Inferior parietal cortex (tissue), 1 donor: ENCODE measurements around the gene ACAD9.
"Not testable (repeated sequence)": the region's sequence is repeated elsewhere in the genome, so short reads cannot be mapped to it uniquely, and the experiment has no call there.

Experiments
- DNase-seq: peaks from one replicate; pipeline ENCODE4 v3.0.0-alpha.2; 2016; ENCODE audit errors: extremely low spot score

ACAD9 gene

DNA sequence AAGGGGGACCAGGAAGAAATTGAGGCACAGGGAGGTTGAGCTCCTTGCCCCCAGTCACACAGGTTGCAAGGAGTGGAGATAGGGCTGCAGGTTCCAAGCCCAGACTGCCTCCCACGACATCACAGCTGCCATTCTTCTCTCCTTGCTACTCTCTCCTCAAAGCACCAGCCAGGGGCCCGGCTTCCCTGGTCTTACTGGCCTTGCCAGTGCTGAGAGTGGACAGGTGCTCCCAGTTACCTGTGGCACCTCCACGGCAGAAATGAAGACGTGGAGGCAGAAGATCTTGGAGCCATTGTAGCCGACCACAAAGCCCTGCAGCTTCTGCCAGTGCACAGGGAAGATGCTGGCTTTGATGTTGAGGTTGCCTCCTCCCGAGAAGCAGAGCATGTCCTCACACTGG lies 17.9 kb upstream of the ACAD9 start:
- no peak for DNase-seq

DNA sequence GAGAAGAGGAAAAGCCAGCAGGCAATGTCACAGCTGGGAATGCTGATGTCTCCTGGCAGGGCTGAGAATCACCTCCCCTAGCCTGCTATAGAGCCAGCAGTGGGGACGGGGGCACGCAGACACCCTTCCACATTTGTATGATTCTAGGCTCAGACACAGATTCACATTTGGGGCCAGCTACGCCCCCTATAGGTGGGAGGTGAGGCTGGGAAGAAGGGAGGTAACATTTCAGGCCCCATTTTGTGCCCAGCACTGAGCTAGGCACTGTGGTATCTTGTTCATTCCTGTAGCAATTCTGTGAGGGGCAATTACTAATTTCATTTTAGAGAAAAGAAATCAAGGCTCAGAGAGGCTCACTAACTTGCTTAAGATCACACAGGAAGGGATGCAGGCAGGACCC lies 15.9 kb upstream of the ACAD9 start:
- DNase-seq: no peak

DNA sequence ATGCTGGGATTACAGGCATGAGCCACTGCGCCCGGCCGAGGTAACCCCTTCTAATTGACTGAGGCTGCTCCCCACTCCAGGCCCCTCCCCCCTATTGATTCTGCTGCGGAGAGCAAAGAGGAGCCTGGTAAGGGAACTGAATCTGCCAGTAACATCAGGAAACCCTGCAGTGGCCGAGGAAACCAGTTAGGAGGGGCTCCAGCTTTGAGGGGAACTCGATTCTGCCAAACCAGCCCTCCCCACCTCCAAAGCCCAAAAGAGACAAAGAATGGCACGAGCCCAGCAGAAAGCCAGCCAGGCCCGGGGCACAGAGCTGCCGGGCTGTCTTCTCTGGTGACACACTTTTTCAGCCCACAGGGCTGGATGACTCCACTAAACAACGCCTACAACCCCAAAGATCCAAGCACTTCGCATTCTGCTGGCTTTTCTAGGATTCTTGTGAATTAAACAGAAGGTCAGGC lies 15.0 kb upstream of the ACAD9 start:
- DNase-seq: peak; percentile 55

DNA sequence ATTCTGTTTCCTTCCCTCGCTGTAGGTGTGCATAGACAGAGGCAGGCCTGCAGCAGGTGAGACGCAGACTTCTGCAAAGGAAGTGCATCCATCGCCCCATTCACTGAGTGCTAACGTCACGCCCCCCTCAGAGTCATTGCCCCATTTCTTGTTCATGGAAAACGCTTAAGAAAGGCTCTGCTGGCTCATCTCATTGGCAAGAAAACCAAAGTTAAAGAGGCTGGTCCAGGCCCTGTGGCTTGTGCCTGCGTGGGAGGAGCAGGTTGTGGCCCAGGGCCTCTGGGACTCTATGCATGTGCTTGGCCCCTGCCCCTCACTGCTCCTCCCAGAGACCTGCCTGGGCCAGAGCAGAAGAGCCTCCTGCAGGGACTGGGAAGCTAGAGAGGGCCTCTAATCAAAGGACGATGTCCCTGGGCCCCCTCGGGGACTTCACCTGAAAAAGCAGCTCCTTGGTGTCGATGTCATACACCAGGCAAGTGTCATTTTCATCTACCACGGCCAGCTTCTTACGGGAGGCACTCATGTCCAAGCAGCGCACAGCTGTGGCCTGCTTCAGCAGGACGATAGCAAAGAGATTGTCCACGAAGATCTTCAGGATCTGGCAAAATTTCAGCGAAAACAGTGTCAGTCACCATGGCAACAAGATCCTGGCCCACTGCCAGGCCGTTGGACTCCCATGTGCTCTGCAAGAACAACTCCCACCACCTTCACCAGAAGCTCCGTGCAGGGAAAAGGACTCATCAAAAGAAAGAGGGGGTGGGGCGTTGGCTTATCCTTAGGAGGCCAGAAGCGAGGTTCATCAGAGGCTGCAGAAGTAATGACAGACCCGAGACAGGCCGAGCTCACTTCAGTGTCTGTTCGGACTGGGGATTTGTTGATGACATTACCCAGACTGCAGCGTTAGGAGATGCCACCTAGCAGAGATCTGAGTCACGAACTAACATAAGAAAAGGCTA lies 14.3 kb upstream of the ACAD9 start:
- DNase-seq: peak; percentile 44

DNA sequence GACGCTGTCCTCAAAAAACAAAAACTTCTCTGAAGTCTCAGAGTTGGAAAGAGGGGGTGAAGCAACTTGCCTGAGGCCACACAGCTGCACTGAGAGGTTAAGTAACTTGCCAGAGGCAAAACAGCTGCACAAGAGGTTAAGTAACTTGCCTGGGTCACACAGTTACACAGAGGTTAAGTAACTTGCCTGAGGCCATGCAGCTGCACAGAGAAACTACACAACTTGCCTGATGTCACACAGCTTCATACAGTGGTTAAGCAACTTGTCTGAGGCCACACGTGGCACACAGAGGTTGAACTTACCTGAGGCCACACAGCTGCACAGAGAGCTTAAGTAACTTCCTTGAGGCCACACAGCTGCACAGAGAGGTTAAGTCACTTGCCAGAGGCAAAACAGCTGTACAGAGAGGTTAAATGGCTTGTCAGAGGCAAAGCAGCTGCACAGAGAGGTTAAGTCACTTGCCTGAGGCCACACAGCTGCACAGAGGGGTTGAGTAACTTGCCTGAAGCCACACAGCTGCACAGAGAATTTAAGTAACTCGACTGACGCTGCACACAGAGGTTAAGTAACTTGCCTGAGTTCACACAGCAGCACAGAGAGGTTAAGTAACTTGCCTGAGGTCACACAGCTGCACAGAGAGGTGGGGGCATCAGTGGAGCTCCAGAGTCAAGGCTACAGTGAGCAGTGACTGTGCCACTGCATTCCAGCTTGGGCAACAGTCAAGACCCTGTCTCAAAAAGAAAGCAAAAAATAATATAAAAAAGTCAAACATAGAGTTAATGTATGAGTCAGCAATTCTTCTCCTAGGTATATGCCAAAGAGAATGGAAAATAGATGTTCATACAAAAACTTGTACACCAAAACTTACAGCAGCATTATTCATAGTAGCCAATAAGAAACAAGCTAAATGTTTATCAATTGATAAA lies 12.0 kb upstream of the ACAD9 start:
- no peak for DNase-seq

DNA sequence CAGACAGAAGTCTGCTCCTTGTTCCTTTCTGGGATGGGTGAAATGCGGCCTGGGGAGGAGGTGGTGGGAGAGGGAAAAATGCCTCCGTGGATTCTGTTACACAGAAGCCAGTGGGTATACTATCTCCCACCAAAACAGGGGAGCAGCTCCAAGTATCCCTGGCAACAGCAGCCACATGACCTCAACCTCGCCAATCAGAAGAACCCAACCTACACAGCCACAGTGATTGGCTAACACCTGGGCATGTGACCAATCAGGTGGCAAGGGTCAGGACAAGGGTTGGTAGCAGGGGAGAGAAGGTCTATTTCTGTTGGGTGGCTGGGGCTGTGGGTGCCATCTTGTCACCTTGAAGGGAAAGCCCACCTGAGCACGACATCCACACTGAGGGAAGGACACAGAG lies 9.1 kb upstream of the ACAD9 start:
- DNase-seq: no peak

DNA sequence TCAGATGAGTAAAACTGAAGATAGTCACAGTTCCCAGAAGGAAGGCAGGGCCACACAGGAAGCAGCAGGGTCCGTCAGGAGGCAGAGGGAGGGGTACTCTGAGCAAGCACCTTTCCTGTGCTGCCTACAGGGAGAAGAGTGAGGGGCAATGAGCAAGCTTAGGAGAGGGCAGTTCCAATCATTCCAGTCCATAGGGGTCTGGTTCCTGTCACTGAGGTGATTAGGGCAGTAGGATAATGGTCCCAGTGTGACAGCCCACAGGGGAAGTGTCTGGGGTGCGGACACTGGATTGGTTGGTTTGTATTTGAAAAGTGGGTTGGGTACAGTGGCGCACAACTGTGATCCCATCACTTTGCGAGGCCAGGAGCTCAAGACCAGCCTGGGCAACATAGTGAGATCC lies 7.1 kb upstream of the ACAD9 start:
- no peak for DNase-seq

DNA sequence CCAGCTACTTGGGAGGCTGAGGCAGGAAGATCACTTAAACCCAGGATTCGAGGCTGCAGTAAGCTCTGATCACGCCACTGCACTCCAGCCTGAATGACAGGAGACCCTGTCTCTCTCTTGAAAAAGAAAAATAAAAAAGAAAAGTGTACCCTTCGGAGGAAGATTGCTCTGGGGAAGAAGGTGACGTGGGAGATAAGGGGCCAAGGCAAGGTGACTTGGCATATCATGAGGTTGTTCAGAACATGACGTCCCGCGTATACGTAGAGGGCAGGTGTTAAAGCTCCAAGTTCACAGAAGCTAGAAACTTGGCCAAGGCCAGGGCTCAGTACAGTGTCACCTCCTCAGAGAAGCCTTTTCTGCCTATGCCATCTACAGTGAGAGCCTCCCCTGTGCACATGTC lies 6.7 kb upstream of the ACAD9 start:
- no peak for DNase-seq

DNA sequence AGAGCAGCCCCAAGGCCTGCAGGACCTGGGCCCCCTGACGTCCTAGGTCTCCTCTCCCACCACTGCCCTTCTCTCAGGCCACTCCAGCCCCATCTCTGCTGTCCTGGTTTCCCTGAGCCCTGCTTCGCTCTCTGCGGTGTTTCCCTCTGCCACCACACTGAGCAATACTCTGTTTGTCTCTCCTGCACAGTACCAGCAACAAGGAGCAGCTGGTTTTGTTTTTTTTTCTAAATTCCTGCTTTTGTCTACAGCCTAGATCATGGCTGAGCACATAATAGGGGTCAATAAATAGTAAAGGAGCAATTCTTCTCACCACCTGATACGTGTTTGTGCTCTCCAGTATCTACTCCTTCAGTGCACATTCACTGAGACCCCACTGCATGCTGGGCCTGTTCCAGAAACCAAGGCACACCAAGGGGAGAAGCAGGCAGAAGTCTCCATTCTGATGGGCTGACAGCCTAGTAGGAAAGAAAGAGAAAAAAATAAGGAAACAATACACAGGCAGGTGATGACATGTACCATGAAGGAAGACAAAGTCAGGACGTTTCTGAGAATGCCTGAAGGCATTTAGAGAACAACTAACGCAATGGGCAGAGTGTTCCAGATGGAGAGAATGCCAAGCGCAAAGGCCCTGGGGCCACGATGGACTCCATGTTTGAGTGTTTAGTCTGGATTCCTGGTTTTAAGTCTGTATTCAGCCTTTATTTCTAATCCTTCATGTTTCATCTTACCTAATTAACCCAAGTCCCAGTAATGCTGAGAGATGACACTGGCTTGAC lies 6.0 kb upstream of the ACAD9 start:
- DNase-seq: no peak

DNA sequence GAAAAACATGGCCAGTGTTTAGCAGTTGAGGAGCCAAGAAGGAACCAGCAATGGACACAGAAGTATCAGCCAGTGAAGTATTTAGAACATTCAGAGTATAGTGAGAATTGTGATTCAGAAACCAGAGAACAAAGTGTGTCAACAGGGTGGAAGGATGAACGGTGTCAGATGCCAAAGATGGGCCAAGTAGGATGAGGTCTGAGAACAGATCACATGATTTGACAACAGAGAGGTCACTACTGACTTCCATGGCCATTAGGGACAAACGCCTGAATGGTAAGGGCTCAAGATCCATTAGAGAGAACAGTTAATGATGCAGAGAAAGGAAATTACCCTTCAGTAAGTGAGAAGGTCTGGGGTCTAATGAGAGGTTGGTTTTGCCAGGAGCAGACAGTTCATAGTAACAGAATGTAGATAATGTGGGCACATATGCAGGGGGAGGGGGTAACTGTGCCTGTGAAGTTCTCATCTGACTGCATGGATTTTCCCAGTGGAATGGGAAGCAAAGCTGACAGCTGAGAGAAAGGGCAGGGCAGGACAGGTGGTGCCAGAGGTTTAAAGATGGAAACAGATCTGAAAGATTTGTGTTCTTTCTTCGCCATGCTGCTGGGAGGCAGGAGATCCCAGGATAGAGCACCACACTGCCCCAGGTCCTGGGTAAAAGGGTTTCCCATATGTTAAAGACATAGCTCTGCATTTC lies 4.8 kb upstream of the ACAD9 start:
- DNase-seq: no peak

DNA sequence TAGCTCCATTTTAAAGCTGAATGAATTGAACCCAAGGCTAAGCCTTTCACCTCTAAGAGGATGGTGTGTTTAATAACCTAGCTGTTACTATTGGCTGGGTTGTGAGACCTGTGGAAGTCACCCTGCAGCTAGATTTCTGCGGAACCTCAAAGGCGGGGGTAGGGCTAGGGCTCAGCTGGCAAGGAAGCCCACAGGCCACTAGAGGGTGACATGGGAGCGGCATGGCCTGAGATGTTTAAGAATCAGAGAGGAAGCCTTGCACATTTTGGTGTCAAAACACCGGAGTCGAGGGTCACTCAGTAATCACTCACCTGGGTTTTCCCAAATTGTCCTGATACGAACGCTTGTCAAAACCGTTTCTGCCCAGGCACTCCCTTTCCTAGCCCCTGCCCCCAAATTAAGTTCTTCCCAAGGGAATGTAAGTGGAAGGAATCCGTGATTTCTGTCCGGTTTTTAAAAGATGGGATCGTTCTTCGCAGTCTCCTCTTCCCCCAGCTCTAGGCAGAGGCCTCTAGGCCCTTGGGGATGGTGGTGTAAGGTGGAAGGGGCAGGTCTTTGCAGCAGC lies 3.8 kb upstream of the ACAD9 start:
- peak; percentile 12 for DNase-seq

DNA sequence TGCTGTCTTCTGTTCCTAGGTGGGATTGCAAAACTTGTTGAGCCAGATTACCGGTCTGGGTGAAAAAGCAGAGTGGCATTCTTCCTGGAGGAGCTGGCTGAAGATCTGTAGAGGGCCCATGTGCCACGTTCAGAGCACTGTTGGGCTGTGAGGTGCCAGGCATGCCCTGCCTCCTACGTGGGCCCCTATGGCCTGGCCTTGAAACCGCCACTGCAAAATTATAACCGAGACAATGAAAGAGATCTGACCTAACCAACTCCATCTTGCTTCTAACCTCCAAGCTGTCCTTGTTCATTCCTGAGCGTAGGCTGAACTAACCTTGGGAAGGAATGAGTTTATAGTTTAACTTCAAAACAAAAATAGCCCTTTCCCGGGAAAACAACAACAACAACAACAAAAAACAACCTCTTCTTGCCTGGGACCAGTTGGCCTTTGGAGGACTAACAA lies 1.4 kb upstream of the ACAD9 start:
- no peak for DNase-seq

DNA sequence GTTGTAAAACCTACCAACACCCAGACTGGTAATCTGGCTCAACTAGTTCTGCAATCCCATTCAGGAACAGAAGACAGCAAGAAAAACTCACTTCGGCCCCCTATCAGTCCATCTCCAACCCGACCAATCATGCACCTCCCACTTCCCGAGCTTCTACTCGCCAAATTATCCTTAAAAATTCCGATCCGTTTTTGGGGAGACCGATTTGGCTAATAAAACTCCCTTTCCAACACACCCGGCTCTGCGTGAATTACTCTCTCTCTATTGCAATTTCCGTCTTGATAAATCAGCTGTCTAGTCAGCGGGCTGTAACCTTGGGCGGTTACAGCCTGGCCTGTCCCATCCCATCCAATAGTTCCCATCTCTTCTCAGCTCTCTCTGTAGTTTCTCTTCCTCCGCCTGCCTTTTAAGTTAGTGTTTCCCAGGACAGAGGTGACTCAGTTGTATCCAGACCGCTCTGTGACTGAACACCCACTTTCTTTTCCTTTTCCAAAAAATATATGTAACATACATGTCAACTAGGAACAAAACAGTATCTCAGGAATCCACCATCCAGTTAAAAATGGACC lies 780 bp upstream of the ACAD9 start:
- DNase-seq: no peak

DNA sequence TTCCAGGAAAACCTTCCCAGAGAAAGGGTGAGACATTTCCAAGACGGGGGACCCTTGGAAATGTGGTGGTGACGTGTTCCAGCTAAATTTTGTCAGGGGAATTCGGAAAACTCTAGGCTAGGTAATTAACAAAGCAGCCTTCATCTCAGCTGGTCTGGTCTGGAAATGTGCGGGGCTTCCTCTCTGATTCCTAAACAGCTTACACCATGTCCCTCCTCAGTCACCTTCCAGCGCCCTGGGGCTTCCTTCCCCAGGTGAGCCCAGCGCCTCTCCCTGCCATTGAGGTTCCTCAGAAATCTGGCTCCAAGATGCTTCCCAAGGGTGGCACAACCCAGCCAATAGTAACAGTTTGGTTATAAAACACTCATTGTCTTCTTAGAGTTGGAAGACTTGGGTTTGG lies 571 bp downstream of the ACAD9 start:
- no peak for DNase-seq

DNA sequence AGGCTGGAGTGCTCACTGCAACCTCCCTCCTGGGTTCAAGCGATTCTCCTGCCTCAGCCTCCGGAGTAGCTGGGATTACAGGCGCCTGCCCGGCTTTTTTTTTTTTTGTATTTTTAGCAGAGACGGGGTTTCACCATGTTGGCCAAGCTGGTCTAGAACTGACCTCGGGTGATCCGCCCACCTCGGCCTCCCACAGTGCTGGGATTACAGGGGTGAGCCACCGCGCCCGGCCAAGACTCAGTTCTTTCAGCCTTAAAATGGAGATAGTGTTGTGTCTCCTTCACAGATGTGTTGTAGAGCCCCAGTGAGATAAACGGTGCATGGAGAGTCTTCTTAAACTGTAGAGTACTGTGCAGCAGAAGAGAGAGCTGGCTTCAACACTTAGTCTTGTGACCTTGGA lies 1.0 kb downstream of the ACAD9 start:
- DNase-seq: not testable (repeated sequence)

DNA sequence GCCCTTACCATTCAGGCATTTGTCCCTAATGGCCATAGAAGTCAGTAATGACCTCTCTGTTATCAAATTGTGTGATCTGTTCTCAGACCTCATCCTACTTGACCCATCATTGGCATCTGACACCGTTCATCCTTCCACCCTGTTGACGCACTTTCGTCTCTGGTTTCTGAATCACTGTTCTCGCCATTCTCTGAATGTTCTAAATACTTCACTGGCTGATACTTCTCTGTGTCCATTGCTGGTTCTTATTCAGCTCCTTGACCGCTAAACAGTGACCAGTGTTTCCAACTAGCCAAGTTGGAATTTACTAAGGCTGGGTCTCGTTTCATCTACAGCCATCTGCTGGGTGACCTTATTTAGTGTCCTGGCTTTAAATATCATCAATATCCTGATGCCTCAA lies 2.2 kb downstream of the ACAD9 start:
- DNase-seq: no peak

DNA sequence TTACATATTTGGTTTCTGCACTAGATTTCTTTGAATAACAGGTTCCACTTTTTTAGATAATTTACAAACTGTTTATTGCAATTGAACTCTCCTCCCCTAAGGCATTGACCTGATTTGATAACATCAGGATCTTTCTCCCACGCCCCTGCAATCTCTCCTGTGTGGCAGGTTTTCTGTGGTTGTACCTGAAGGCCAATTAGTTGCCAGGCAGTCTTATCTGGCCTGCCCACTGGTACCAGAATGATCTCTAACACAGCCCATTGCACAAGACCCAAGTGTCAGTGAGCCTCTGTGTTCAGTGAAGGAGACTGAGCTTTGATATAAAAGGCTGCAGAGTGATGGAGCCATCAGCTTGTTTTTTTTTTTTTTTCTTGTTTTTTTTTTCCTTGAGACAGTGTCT lies 3.3 kb downstream of the ACAD9 start:
- no peak for DNase-seq

DNA sequence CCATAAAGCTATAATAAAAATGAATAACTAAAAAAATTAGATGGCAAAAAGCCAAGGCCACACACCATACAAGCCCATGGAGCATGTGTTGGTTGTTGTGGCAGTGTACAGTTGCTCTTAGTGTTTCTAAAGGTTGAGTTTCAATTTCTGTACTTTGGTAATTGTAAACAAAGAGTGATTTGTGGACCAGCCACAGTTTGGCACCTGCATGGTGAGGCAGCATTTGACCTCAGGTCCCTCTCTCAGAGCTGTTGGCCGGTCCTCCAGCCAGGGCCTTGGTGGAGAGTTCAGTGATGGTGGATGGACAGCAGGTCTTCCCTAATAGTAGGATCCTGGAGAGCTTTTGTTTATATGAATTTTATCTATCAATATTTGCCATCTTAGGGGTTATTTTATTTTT lies 5.6 kb downstream of the ACAD9 start:
- DNase-seq: no peak

DNA sequence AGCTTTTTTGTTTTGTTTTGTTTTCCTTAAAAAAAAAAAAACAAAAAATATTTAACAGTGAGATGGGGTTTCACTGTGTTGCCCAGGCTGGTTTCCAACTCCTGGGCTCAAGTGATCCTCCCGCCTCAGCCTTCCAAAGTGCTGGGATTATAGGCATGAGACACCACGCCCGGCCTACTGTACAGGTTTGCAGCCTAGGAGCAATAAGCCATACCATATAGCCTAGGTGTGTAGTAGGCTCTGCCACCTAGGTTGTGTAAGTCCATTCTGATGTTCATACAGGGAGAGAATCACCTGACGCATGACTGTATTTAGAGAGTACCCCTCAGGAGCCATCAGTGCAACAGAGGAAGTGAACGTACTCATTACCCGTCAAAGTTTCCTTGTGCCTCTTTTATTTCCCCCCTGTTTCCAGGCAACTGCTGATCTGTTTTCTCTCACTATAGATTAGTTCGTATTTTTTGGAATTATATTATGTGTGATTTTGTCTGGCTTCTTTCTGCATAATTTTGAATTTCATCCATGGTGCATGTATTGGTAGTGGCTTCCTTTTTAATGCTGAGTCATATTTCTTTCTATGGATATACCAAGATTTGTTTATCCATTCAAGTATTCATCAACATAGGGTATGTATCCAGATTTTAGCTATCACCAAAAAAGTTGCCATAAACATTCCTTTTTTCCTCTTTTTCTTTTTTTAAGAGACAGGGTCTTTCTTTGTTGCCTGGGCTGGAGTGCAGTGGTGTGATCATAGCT lies 9.9 kb downstream of the ACAD9 start:
- no peak for DNase-seq
